COLO829 (cell line): ENCODE results near the gene TOB1.
"Not testable (repeated sequence)": the region's sequence is repeated elsewhere in the genome, so short reads cannot be mapped to it uniquely, and the experiment has no call there.

Source experiments
- DNase-seq: peaks from one replicate; pipeline ENCODE4 v3.0.0; 2012; ENCODE audit warnings: low spot score

TOB1 gene

GRCh38 chr17:50868140-50868438 is 1.9 kb upstream of the TOB1 start:
- DNase-seq, result no peak

- peak; percentile 89 for DNase-seq
Measured at GRCh38 chr17:50867363-50868139, 1.4 kb upstream of the TOB1 start.

- DNase-seq, result no peak
Measured at GRCh38 chr17:50866950-50867362, 802 bp upstream of the TOB1 start.

- no peak for DNase-seq
Measured at GRCh38 chr17:50865868-50866260, 290 bp downstream of the TOB1 start.

- no peak for DNase-seq
Measured at GRCh38 chr17:50865060-50865867, 890 bp downstream of the TOB1 start.

GRCh38 chr17:50864747-50865059 is 1.5 kb downstream of the TOB1 start:
- no peak for DNase-seq

GRCh38 chr17:50863931-50864330 is 2.2 kb downstream of the TOB1 start:
- no peak for DNase-seq

- no peak for DNase-seq
Measured at GRCh38 chr17:50863221-50863843, 2.8 kb downstream of the TOB1 start.

GRCh38 chr17:50861822-50862528 is 4.2 kb downstream of the TOB1 start:
- DNase-seq, result no peak

- no peak for DNase-seq
Measured at GRCh38 chr17:50861334-50861676, 4.8 kb downstream of the TOB1 start.

GRCh38 chr17:50859727-50860126 is 6.4 kb downstream of the TOB1 start:
- not testable (repeated sequence) for DNase-seq

- DNase-seq, result no peak
Measured at GRCh38 chr17:50858486-50859225, 7.5 kb downstream of the TOB1 start.

GRCh38 chr17:50856431-50856830 is 9.7 kb downstream of the TOB1 start:
- no peak for DNase-seq

- DNase-seq, result no peak
Measured at GRCh38 chr17:50855708-50856330, 10.3 kb downstream of the TOB1 start.

GRCh38 chr17:50853781-50854180 is 12.4 kb downstream of the TOB1 start:
- no peak for DNase-seq

- no peak for DNase-seq
Measured at GRCh38 chr17:50853015-50853615, 13.0 kb downstream of the TOB1 start.

GRCh38 chr17:50850640-50851039 is 15.5 kb downstream of the TOB1 start:
- no peak for DNase-seq

GRCh38 chr17:50848711-50849110 is 17.4 kb downstream of the TOB1 start:
- no peak for DNase-seq

GRCh38 chr17:50848039-50848438 is 18.1 kb downstream of the TOB1 start:
- DNase-seq, result no peak

GRCh38 chr17:50847566-50847965 is 18.6 kb downstream of the TOB1 start:
- no peak for DNase-seq
